ENCODE results near the gene COX17.

The COX17 gene

GRCh38 chr3:119626196-119626595, 51.0 kb downstream of the COX17 start:
- Histone ChIP-seq H4K20me1 (ENCODE audit: insufficient read depth, low read length) (no peaks in the 10 kb centered on the region), H2AFZ (ENCODE audit: low read length) (no peak overlapping the region), H3K27ac (ENCODE audit: low read depth, low read length, poor library complexity, severe bottlenecking) (no peak overlapping the region), H3K4me2 (ENCODE audit: low read length) (no peak overlapping the region), H3F3A (ENCODE audit: insufficient read depth, low read length) (no peaks in the 10 kb centered on the region), H3K9me2 (ENCODE audit: low read depth, low read length) (no peaks in the 10 kb centered on the region), H3K9ac (ENCODE audit: low read length) (no peak overlapping the region), H3K27me3 (ENCODE audit: insufficient read depth, low read length) (0 out of 2 replicates have a peak, but pooled peaks cover 7% of the 10 kb centered on the region), H3K36me3 (ENCODE audit: insufficient read depth, low read length) (no peaks in the 10 kb centered on the region), H3K4me1 (ENCODE audit: insufficient read depth, low read length, severe bottlenecking) (no peaks in the 10 kb centered on the region), H3K4me3 (ENCODE audit: low read depth, low read length, poor library complexity, severe bottlenecking) (no peak overlapping the region), H3K9me3 (ENCODE audit: low read length) (no peaks in the 10 kb centered on the region), H3K79me2 (ENCODE audit: insufficient read depth, low read length) (no peaks in the 10 kb centered on the region)
- TF ChIP-seq, protein P1, sequence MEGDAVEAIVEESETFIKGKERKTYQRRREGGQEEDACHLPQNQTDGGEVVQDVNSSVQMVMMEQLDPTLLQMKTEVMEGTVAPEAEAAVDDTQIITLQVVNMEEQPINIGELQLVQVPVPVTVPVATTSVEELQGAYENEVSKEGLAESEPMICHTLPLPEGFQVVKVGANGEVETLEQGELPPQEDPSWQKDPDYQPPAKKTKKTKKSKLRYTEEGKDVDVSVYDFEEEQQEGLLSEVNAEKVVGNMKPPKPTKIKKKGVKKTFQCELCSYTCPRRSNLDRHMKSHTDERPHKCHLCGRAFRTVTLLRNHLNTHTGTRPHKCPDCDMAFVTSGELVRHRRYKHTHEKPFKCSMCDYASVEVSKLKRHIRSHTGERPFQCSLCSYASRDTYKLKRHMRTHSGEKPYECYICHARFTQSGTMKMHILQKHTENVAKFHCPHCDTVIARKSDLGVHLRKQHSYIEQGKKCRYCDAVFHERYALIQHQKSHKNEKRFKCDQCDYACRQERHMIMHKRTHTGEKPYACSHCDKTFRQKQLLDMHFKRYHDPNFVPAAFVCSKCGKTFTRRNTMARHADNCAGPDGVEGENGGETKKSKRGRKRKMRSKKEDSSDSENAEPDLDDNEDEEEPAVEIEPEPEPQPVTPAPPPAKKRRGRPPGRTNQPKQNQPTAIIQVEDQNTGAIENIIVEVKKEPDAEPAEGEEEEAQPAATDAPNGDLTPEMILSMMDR (IDR thresholded peaks at IDR 0.05; ENCODE audit: low read length) = no peak
- TF ChIP-seq EZH2 (IDR thresholded peaks at IDR 0.05; ENCODE audit: borderline replicate concordance, low read length) = no peak

DNA sequence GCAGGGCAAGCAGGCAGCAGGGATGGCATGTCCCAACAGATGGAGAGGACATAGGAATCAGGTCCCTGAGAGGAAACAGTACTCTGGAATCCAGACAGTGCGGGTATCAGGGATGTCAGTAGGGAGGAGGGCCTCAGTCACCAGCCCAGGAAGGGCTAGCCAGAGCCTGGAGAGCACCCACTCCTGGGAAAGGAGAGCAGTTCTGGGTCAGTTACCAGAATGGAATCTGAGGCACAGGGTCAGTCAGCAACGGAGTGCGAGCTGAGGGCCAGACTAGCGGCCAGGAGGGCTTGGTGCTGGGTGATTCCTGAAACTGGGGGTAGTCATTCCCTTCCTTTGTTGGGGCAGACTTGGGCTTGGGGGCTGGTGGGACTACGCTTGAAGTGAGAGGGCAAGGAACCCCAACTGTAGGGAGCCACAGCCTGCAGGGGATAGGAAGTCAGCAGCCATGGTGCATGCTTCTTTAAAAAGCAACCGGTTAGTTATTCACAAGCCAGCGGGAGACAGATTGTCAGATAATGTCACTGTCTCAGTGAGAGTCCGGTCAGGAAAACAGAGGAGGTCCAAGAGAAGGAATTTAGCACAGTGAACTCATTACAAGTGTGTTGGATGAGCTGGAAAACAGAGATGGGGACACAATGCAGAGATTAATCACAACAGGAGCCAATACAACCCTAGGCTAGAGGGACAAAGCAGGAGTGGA, 51.6 kb downstream of the COX17 start:
- H3K79me2 ChIP-seq (ENCODE audit: insufficient read depth, low read length) = no peaks in the 10 kb centered on the region
- no peak overlapping the region for H3K9ac ChIP-seq (ENCODE audit: low read length)
- H3K27ac ChIP-seq (ENCODE audit: low read depth, low read length, poor library complexity, severe bottlenecking) = no peak overlapping the region
- TF ChIP-seq EZH2 (IDR thresholded peaks at IDR 0.05; ENCODE audit: borderline replicate concordance, low read length) = no peak
- TF ChIP-seq, protein P1 (IDR thresholded peaks at IDR 0.05; ENCODE audit: low read length) = no peak
- no peaks in the 10 kb centered on the region for H3F3A ChIP-seq (ENCODE audit: insufficient read depth, low read length)
- H3K9me2 ChIP-seq (ENCODE audit: low read depth, low read length) = no peaks in the 10 kb centered on the region
- H3K36me3 ChIP-seq (ENCODE audit: insufficient read depth, low read length) = no peaks in the 10 kb centered on the region
- H3K27me3 ChIP-seq (ENCODE audit: insufficient read depth, low read length) = 0 out of 2 replicates have a peak, but pooled peaks cover 7% of the 10 kb centered on the region
- no peak overlapping the region for H3K4me2 ChIP-seq (ENCODE audit: low read length)
- no peak overlapping the region for H3K4me3 ChIP-seq (ENCODE audit: low read depth, low read length, poor library complexity, severe bottlenecking)
- no peaks in the 10 kb centered on the region for H4K20me1 ChIP-seq (ENCODE audit: insufficient read depth, low read length)
- no peak overlapping the region for H2AFZ ChIP-seq (ENCODE audit: low read length)
- no peaks in the 10 kb centered on the region for H3K9me3 ChIP-seq (ENCODE audit: low read length)
- H3K4me1 ChIP-seq (ENCODE audit: insufficient read depth, low read length, severe bottlenecking) = no peaks in the 10 kb centered on the region

DNA sequence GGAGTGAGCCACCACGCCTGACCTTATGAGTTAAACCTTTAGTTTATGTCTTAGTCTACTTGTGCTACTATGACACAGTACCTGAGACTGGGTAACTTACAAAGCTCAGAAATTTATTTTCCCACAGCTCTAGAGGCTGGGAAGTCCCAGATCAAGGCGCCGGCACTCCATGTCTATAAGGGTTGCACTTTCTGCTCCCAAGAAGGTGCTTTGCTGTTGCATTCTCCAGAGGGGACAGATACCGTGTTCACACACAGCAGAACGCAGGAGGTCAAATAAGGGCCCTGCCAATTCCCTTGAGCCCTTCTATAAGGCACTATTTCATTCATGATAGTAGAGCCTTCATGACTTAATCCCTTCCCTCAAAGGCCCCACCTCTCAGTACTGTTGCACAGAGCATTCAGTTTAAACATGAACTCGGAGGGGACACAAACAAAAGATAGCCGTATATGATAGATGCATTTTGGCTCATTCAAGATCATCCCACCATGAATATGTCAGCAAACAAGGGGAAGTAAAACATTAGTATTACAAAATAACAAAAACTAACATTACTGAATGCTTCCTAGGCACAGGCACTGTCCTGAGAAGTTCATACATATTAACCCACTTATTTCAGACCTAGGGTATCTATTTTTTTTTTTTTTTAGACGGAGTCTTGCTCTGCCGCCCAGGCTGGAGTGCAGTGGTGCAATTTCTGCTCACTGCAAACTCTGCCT, 53.0 kb downstream of the COX17 start:
- Histone ChIP-seq H3K9me3 (ENCODE audit: low read length) (no peaks in the 10 kb centered on the region), H3K36me3 (ENCODE audit: insufficient read depth, low read length) (no peaks in the 10 kb centered on the region), H2AFZ (ENCODE audit: low read length) (no peak overlapping the region), H3K79me2 (ENCODE audit: insufficient read depth, low read length) (no peaks in the 10 kb centered on the region), H3K27me3 (ENCODE audit: insufficient read depth, low read length) (0 out of 2 replicates have a peak, but pooled peaks cover 7% of the 10 kb centered on the region), H3K27ac (ENCODE audit: low read depth, low read length, poor library complexity, severe bottlenecking) (no peak overlapping the region), H4K20me1 (ENCODE audit: insufficient read depth, low read length) (no peaks in the 10 kb centered on the region), H3K4me1 (ENCODE audit: insufficient read depth, low read length, severe bottlenecking) (no peaks in the 10 kb centered on the region), H3K9me2 (ENCODE audit: low read depth, low read length) (no peaks in the 10 kb centered on the region), H3K4me2 (ENCODE audit: low read length) (no peak overlapping the region), H3F3A (ENCODE audit: insufficient read depth, low read length) (no peaks in the 10 kb centered on the region), H3K4me3 (ENCODE audit: low read depth, low read length, poor library complexity, severe bottlenecking) (no peak overlapping the region), H3K9ac (ENCODE audit: low read length) (no peak overlapping the region)
- TF ChIP-seq, protein P1 (IDR thresholded peaks at IDR 0.05; ENCODE audit: low read length) = no peak
- TF ChIP-seq EZH2 (IDR thresholded peaks at IDR 0.05; ENCODE audit: borderline replicate concordance, low read length) = no peak

Measured in OCI-LY1 (cell line).